AG09319 (cell line): ENCODE data around the gene INAFM1.
A peak's percentile ranks its signal among the peaks of the same experiment; 100 is the strongest.
"Not testable (repeated sequence)": the region's sequence is repeated elsewhere in the genome, so short reads cannot be mapped to it uniquely, and the experiment has no call there.

ENCODE experiments used
- DNase-seq: peaks from one replicate; pipeline ENCODE4 v3.0.0-alpha.2; 2010; ENCODE audit warnings: low read depth; ENCODE audit errors: extremely low read depth
- TF ChIP-seq, protein P1 (sequence below): IDR thresholded peaks from 2 replicates; pipeline ENCODE4 v1.5.1; 2011; ENCODE audit warnings: low read depth, mild to moderate bottlenecking, inconsistent platforms, low read length, moderate library complexity

Gene INAFM1

DNA sequence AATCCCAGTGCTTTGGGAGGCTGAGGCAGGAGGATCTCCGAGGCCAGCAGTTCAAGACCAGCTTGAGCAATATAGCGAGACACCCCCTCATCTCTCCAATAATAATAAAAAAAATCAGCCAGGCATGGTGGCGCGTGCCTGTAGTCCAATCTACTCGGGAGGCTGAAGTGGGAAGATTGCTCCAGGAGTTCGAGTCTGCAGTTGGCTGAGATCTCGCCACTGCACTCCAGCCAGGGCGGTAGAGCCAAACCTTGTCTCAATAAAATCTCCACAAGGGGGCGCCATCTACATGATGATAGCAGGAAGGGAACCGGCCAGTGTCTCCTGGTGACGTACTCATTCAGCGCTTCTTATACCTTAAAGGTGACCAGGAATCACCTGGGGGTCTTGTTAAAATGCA lies 21.4 kb downstream of the INAFM1 start:
- peak; percentile 48 for DNase-seq
- TF ChIP-seq, protein P1, sequence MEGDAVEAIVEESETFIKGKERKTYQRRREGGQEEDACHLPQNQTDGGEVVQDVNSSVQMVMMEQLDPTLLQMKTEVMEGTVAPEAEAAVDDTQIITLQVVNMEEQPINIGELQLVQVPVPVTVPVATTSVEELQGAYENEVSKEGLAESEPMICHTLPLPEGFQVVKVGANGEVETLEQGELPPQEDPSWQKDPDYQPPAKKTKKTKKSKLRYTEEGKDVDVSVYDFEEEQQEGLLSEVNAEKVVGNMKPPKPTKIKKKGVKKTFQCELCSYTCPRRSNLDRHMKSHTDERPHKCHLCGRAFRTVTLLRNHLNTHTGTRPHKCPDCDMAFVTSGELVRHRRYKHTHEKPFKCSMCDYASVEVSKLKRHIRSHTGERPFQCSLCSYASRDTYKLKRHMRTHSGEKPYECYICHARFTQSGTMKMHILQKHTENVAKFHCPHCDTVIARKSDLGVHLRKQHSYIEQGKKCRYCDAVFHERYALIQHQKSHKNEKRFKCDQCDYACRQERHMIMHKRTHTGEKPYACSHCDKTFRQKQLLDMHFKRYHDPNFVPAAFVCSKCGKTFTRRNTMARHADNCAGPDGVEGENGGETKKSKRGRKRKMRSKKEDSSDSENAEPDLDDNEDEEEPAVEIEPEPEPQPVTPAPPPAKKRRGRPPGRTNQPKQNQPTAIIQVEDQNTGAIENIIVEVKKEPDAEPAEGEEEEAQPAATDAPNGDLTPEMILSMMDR = peak; percentile 73

DNA sequence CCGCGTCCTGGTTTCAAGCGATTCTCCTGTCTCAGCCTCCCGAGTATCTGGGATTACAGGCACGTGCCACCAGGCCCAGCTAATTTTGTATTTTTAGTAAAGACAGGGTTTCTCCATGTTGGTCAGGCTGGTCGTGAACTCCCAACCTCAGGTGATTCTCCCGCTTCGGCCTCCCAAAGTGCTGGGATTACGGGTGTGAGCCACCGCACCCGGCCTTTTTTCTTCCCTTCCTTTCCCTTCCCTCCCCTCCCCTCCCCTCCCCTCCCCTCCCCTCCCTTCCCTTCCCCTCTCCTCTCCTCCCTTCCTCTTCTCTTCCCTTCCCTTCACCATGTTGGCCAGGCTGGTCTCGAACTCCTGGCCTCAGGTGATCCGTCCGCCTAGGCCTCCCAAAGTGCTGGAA lies 26.2 kb downstream of the INAFM1 start:
- DNase-seq = not testable (repeated sequence)

DNA sequence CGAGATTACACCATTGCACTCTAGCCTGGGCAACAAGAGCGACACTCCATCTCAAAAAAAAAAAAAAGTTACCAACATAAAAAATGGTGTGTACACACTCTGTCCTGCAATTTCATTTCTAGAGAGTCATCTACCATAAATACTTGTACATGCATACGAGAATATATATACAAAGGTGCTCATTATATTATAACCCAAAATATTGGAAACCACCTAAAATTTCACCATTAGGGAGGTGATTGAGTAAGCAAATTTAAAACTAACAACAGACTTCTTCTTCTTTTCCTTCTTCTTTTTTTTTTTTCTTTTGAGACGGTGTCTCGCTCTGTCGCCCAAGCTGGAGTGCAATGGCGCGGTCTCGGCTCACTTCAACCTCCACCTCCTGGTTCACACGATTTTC lies 27.6 kb downstream of the INAFM1 start:
- DNase-seq = no peak
- TF ChIP-seq, protein P1 = no peak

DNA sequence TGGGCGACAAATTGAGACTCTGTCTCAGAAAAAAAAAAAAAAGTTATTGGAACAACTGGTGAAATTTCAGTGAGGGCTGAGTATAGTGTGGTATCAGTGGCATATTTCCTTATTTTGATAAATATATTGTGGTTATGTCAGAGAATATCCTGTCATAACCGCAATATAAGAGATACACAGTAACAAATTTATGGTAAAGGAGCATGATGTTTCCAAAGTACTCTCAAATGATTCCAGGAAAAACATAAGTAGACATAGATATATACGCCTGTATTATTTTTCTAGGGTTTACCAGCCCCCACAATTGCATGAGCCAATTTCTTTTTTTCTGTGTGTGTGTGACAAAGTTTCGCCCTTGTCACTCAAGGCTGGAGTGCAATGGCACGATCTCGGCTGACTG lies 29.3 kb downstream of the INAFM1 start:
- DNase-seq = no peak
- TF ChIP-seq, protein P1 = no peak

DNA sequence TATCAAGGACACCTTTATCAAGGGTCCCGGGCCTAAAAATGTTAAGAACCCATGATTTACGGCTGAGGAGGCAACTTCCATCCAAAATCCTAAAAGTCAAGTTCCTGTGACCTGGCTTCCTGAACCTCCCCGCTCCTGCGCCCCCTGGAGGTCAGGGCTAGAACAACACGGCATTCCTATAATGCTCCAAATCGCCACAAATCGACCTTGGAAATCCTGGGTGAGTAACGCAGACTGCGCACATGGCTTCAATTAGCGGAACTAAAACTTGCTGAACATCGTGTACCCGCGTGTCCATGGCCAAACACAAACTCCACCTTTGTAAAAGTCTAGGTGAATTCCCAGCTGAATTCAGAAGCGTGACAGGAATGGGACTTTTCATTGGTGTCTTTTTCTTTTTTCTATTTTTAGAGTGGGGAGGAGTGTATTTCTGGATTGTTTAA lies 30.6 kb downstream of the INAFM1 start:
- peak; percentile 92 for DNase-seq
- TF ChIP-seq, protein P1 = no peak; the same call in none of the 2 replicates

DNA sequence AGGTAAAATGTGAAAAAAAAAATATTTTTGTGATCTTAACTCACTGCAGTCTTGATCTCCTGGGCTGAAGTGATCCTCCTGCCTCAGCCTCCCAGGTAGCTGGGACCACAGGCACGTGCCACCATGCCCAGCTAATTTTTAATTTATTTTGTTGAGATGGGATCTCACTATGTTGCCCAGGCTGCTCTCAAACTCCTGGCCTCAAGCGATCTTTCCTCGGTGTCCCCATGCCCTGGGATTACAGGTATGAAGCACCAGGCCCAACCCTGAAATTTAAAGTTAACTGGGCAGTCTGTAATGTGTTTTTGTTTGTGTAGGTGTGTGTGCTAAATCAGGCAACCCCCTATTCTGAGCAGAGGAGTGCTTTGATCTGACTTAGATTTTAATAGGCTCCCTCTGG lies 31.6 kb downstream of the INAFM1 start:
- DNase-seq = no peak
- TF ChIP-seq, protein P1 = no peak

DNA sequence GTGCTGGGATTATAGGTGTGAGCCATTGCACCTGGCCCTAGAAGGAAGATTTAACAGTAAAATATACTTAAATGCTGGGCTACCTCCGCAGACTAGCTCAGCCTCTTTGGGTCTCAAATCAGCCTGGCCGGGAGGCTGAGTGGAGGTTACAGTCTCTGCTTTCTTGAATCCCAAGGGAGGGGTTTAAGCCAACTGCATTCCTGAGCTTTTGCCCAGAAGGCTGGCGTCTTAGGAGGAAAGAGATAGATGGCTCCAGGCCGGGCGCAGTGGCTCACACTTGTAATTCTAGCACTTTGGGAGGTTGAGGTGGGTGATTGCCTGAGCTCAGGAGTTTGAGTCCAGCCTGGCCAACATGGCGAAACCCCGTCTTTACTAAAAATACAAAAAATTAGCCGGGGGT lies 34.4 kb downstream of the INAFM1 start:
- no peak for DNase-seq
- TF ChIP-seq, protein P1 = no peak

DNA sequence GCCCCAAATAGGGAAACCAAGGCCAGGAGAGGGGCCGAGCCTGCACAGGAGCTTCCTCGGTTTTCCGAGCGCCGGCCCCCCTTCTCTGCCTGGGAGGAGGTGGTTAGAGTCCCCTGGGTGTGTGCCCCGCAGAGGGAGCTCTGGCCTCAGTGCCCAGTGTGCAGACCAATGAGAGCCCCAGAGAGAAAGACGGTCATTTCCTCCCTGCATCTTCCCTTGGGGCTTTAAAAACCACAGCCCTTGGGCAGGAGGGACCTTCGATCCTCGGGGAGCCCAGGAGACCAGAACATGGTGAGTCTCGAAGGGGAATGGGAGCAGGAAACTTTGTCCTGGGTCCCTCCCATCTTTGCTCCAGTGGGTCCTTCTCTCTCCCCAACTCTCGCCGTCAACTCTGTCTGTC lies 34.9 kb downstream of the INAFM1 start, which contains the start of gene C5AR1:
Gene C5AR1 (plus strand): TSS at position 254 of the 400 bp plus-strand sequence. CDS start 35 bp downstream, at position 289.
- TF ChIP-seq, protein P1 = no peak; the same call in 1 of the 2 replicates
- DNase-seq = no peak
